ENCODE data around the gene FUT8. TPM values are rescaled to one million over a fixed set of nuclear protein-coding genes. Genes with fewer than 3 reads are reported as not detected.

Gene FUT8
- total RNA-seq, 1 experiment from 2014 or later: 42.3 TPM

GRCh38 chr14:65485516-65485915 lies 73.0 kb downstream of the FUT8 start:
- POLR2A ChIA-PET: no interaction called here
- H4K20me1 ChIP-seq (ENCODE audit: insufficient read depth): no peaks in the 10 kb centered on the region
- H2AFZ ChIP-seq (ENCODE audit: low read depth, low read length, poor library complexity, severe bottlenecking): no peak overlapping the region
- no peak overlapping the region for H3K9ac ChIP-seq (ENCODE audit: low read length)
- no peak overlapping the region for H3K27ac ChIP-seq (ENCODE audit: low read depth, low read length)
- H3K4me1 ChIP-seq (ENCODE audit: control insufficient read depth in 1 of 2, insufficient read depth in 2 of 2, low read length in 2 of 2): peaks cover 0 to 23% of the 10 kb centered on the region in 2 experiments; a peak in 2 of 4 replicates
- intact Hi-C loops (cut with micrococcal nuclease): no loop called here
- no peak for DNase-seq (ENCODE audit: low read depth, low spot score)
- RAD21 ChIA-PET (ENCODE audit: low non-redundant PET in 1 of 2, low total read pairs in 2 of 2, uncharacterized antibody in 2 of 2, unreplicated experiment in 2 of 2): no interaction called here
- no peaks in the 10 kb centered on the region for H3K9me3 ChIP-seq (ENCODE audit: control insufficient read depth in 1 of 2, insufficient read depth in 1 of 2, low read depth in 1 of 2, low read length in 2 of 2)
- no peaks in the 10 kb centered on the region for H3K36me3 ChIP-seq (ENCODE audit: control insufficient read depth in 1 of 2, insufficient read depth in 2 of 2, low read length in 2 of 2)
- TF ChIP-seq EZH2 (IDR thresholded peaks at IDR 0.05): no peak
- TF ChIP-seq YY1 (IDR thresholded peaks at IDR 0.05; ENCODE audit: extremely low read depth, insufficient replicate concordance, low read depth, low read length): no peak
- no peak for TF ChIP-seq SRF (IDR thresholded peaks at IDR 0.05; ENCODE audit: low read depth)
- no peak for TF ChIP-seq ZBTB33 (IDR thresholded peaks at IDR 0.05; ENCODE audit: extremely low read depth, insufficient replicate concordance, low read length)
- TF ChIP-seq CBX3 (IDR thresholded peaks at IDR 0.05; ENCODE audit: low read depth): no peak
- TF ChIP-seq ATF3 (IDR thresholded peaks at IDR 0.05): no peak
- TF ChIP-seq CTCF (IDR thresholded peaks at IDR 0.05 in 2 of 3, conservative IDR thresholded peaks at IDR 0.05 in 1 of 3; ENCODE audit: borderline replicate concordance in 1 of 3, insufficient read depth in 1 of 3, low read depth in 2 of 3, low read length in 2 of 3): no peak
- no peak for TF ChIP-seq RAD21 (IDR thresholded peaks at IDR 0.05; ENCODE audit: low read depth)
- no peak for TF ChIP-seq ZFX (IDR thresholded peaks at IDR 0.05)
- no peak for TF ChIP-seq EZH2phosphoT487 (IDR thresholded peaks at IDR 0.05; ENCODE audit: borderline replicate concordance)
- no peak for TF ChIP-seq ZNF274 (IDR thresholded peaks at IDR 0.05; ENCODE audit: low read depth, low read length)
- no peak for TF ChIP-seq CEBPB (IDR thresholded peaks at IDR 0.05; ENCODE audit: low read depth)
- no TSS peak for BruUV-seq (replicated peaks)
- ATAC-seq: no peak
- no peaks in the 10 kb centered on the region for H3K79me2 ChIP-seq (ENCODE audit: insufficient read depth, low read length)
- no peak overlapping the region for H3K4me3 ChIP-seq (replicated peaks in 1 of 2; ENCODE audit: low read depth in 1 of 2, low read length in 2 of 2)
- H3K27me3 ChIP-seq (ENCODE audit: insufficient read depth, low read length): no peaks in the 10 kb centered on the region
- CTCF ChIA-PET: no interaction called here
- no peak overlapping the region for H3K4me2 ChIP-seq (ENCODE audit: low read length)
- H3K9me2 ChIP-seq (ENCODE audit: insufficient read depth): no peaks in the 10 kb centered on the region

All from HCT116 (cell line).